Measurements from ENCODE around the gene ARID3C. TPM values are rescaled to one million over a fixed set of nuclear protein-coding genes. Genes with fewer than 3 reads are reported as not detected.

The ARID3C gene
- total RNA-seq, 1 donor from 2014 or later, result not detected

DNA sequence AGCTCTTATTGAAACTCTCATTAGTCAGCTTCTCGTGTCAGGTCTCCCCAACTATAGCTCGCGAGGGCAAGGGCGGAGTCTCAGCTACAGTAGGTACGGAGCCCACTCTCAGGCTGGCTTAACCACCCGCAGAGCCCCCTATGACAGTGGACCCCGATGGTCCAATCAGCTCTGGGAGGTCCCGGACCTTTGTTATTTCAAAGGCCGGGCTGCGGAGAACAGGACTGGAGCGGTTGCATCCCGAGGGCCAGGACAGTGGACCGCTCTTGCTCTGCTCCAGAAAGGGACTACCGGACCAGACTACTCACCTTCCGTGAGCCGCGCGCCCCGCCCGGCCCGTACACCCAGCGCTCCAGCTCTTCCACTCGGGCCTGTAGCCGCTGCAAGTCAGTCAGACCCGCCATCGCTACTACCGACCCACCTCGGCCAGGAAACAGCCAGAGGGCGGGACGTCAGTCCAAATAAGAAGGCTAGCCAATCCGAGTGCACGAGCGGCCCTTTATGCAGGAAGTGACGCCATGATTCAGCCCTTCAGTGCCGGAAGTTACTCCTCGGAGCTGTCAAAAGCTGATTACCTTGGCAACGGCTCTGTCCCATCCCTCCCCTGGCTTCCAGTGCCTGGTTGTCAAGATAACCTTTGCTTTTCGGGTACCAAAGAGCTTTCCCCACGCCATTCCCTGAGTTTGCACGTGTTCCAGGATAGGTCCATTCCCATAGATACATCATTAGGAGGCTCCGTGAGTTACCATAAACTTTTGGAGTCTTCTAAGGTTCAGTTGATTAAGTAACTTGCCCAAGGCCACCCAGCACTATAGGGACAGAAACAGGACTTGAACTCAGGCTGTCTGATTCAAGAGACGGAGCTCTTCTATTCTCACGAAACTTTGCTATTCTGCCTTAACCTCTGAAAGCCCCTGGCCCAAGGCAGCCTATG, 8.5 kb downstream of the ARID3C start, which contains the start of gene DCTN3:
TSS of gene DCTN3 (minus strand) at position 435 of the 934 bp plus-strand sequence. CDS start at position 404, 31 bp downstream.
- TF ChIP-seq, protein P1, sequence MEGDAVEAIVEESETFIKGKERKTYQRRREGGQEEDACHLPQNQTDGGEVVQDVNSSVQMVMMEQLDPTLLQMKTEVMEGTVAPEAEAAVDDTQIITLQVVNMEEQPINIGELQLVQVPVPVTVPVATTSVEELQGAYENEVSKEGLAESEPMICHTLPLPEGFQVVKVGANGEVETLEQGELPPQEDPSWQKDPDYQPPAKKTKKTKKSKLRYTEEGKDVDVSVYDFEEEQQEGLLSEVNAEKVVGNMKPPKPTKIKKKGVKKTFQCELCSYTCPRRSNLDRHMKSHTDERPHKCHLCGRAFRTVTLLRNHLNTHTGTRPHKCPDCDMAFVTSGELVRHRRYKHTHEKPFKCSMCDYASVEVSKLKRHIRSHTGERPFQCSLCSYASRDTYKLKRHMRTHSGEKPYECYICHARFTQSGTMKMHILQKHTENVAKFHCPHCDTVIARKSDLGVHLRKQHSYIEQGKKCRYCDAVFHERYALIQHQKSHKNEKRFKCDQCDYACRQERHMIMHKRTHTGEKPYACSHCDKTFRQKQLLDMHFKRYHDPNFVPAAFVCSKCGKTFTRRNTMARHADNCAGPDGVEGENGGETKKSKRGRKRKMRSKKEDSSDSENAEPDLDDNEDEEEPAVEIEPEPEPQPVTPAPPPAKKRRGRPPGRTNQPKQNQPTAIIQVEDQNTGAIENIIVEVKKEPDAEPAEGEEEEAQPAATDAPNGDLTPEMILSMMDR (IDR thresholded peaks at IDR 0.05; ENCODE audit: borderline replicate concordance), result peak; percentile 17
- intact Hi-C loops (cut with micrococcal nuclease), result no loop called here
- Histone ChIP-seq H3K27me3 (ENCODE audit: low read depth) (peaks cover 42% of the 10 kb centered on the region), H3K9me3 (replicated peaks) (no peaks in the 10 kb centered on the region), H3K27ac (replicated peaks) (peak within 1 kb of the TSS; percentile 57), H3K4me3 (peak within 1 kb of the TSS; percentile 86), H3K4me1 (peaks cover 30% of the 10 kb centered on the region), H3K36me3 (peaks cover 30% of the 10 kb centered on the region)
- peak; percentile 92 for DNase-seq

DNA sequence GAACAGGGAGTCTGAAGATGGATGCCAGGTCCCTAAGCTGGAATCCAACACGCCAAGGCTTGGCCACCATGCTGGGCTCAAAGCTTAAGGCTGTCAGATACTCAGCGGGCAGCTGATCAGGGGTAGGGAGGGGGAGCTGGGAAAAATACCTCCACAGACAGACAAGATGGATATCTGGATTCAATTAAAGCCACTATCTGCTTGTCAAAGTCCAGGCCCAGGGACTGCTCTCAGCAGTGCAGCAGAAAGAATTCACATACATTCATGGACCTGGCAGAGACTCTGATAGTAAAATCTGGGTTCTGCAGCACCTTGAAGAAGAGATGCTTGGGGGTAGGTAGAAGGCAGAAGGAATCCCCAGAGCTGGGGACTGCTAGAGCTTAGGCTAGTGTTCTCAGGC, 13.7 kb downstream of the ARID3C start:
- Histone ChIP-seq H3K27me3 (ENCODE audit: low read depth) (no peaks in the 10 kb centered on the region), H3K4me3 (no peak overlapping the region), H3K36me3 (peaks cover 50% of the 10 kb centered on the region), H3K9me3 (replicated peaks) (no peaks in the 10 kb centered on the region), H3K27ac (replicated peaks) (no peak overlapping the region), H3K4me1 (peaks cover 39% of the 10 kb centered on the region)
- intact Hi-C loops (cut with micrococcal nuclease), result no loop called here
- TF ChIP-seq, protein P1 (IDR thresholded peaks at IDR 0.05; ENCODE audit: borderline replicate concordance), result no peak
- DNase-seq, result no peak

DNA sequence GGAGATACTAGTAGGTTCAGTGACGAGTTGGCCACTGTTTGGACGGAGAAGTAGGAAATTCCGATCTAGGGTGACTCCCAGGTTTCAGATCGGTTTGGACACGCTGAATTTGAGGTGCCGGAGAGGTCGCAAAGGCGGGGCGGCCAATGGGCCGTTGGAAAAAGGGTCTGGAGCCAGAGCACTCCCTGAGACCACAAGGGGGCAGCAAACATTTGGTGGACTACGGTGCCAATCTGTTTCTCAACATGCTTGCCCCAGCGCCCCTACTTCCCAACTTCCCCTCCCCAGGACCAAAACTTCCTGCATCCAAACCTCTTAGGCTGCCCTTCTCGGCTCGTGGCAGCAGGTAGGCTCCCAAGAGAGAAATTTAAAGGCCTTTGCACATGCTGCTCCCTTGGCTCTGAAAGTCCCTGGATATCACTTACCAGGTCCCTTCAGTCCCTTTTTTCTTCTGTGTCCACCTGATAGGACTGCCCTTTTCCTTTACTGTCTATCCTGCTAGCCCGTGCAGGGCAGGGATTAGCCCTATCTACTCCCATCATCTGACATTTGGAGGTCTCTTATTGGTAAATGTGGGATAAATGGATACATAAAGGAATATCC, 16.0 kb downstream of the ARID3C start:
- Histone ChIP-seq H3K4me3 (peak overlapping the region; percentile 89), H3K4me1 (peaks cover 33% of the 10 kb centered on the region), H3K27me3 (ENCODE audit: low read depth) (no peaks in the 10 kb centered on the region), H3K27ac (replicated peaks) (peak overlapping the region; percentile 95), H3K36me3 (peaks cover 45% of the 10 kb centered on the region), H3K9me3 (replicated peaks) (no peaks in the 10 kb centered on the region)
- TF ChIP-seq, protein P1 (IDR thresholded peaks at IDR 0.05; ENCODE audit: borderline replicate concordance), result peak; percentile 91
- DNase-seq, result peak; percentile 68
- intact Hi-C loops (cut with micrococcal nuclease), result no loop called here

DNA sequence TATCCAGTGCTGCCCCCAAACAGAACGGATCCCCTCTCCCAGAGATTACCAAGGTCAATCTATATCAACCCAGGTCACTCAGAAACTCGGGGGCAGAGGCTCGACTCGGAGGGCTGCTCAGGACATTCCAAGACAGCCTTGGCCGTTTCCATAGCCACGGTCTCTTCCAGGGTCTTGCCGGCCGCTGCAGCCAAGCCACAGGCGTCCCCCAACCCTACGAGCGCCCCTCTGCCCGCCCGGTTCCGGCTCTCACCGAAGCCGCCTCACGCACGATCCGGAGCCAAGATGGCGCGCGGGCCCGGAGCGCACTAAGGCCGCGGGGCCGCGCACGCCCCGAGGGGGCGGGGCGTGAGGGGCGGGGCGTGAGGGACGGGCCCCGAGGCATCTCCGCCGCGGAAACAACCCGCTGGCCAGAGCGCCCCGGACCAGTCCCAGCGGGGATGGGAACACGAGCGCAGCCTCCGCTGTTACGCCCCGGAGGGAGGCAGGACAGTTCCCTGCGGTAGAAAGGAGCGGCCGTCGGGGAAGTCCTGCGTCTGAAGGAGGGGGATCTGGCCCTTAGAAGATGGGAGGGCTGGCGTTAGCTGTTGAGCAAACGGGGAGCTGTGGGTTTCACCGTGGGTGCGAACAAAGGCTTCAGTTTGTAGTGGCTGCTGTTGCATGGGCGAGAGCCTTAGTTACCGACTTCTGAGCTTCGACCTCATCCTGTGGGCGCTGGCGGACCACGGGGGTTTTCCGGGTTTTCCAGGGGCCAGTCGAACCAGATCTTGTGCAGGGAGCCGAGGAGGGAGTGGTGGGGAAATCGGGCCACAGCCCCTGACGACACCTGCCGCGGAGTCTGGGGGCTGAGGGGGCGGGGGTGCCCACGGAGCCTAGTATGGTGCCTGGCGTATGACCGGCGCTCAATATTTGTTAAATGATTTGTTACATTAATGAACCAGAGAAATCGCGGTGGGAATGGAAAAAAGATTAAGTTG, 16.8 kb downstream of the ARID3C start, which contains the start of gene RPP25L:
TSS of gene RPP25L (minus strand) at position 287 of the 977 bp plus-strand sequence. CDS start 801 bp downstream, outside the sequence.
- Histone ChIP-seq H3K4me1 (peaks cover 33% of the 10 kb centered on the region), H3K4me3 (peak within 1 kb of the TSS; percentile 89), H3K27me3 (ENCODE audit: low read depth) (no peaks in the 10 kb centered on the region), H3K27ac (replicated peaks) (peak within 1 kb of the TSS; percentile 95), H3K9me3 (replicated peaks) (no peaks in the 10 kb centered on the region), H3K36me3 (peaks cover 37% of the 10 kb centered on the region)
- peak; percentile 87 for DNase-seq
- TF ChIP-seq, protein P1 (IDR thresholded peaks at IDR 0.05; ENCODE audit: borderline replicate concordance), result no peak
- intact Hi-C loops (cut with micrococcal nuclease), result no loop called here

All from left ventricle myocardium inferior (tissue), 1 donor.